Adrenal gland (tissue), 12 donors: ENCODE results near the gene ZNF683. TPM values are rescaled to one million over a fixed set of nuclear protein-coding genes. Genes with fewer than 3 reads are reported as not detected.

ENCODE experiments used
- DNase-seq, 7 donors: peaks; one replicate each; pipeline ENCODE4 v3.0.0-alpha.2; 2019 to 2020
- H3K27ac ChIP-seq, 5 donors: fragments of 200-600 bp; sonication (generic) in 4 of 5; 1 replicate in 3 of 5; 2 replicates in 2 of 5; pipeline versions ENCODE4 v1.5.1 to v1.8.0; 2016 to 2020; ENCODE audit warnings: mild to moderate bottlenecking in 1 of 5
- H3K27me3 ChIP-seq: fragments of 200-600 bp; 2 replicates; pipeline ENCODE4 v1.8.0; 2021
- H3K36me3 ChIP-seq, 2 donors: fragments of 200-600 bp; replicated peaks in 1 of 2; 1 replicate in 1 of 2; 2 replicates in 1 of 2; pipeline versions ENCODE4 v1.5.1 to v1.8.0; 2018 to 2022
- H3K4me1 ChIP-seq, 2 donors: fragments of 200-600 bp; replicated peaks in 1 of 2; 1 replicate in 1 of 2; 2 replicates in 1 of 2; pipeline versions ENCODE4 v1.5.1 to v1.8.0; 2018 to 2021
- H3K4me3 ChIP-seq, 4 donors: fragments of 200-600 bp; sonication (generic) in 3 of 4; one replicate each; pipeline ENCODE4 v1.5.1; 2016 to 2018
- H3K9me3 ChIP-seq, 3 donors: fragments of 200-600 bp; sonication (generic) in 1 of 3; replicated peaks in 1 of 3; 1 replicate in 2 of 3; 2 replicates in 1 of 3; pipeline versions ENCODE4 v1.5.1 to v1.8.0; 2016 to 2021
- POLR2A ChIP-seq, 2 donors: fragments of 450-650 bp; IDR thresholded peaks; one replicate each; pipeline ENCODE4 v1.6.1; 2017; ENCODE audit warnings: antibody characterized with exemption in 2 of 2, mild to moderate bottlenecking in 2 of 2, moderate library complexity in 1 of 2
- WGBS, 4 donors: extraction: QIAGEN DNeasy Blood & Tissue Kit in 2 of 4; methylation state at CpG; one replicate each; pipeline versions ENCODE4 v1.1.5 to v1.1.7; 2013 to 2017; 5-methylcytosine and 5-hydroxymethylcytosine counted together
- intact Hi-C, 2 donors: fragments of 100-400 bp; cut with DNase I; formaldehyde crosslinking; loops; one replicate each; pipeline versions ENCODE4 v1.14.1 to v1.15.0; 2022 to 2023
- polyA plus RNA-seq, 3 donors: library from polyadenylated mRNA; stranded (reverse); fragments of 200-250 nt in 2 of 3; fragments of 350-450 nt in 1 of 3; fragmentation: Illumina TruSeq in 1 of 3; extraction: RNeasy Lipid Tissue Mini Kit (QIAGEN cat#74804) in 1 of 3; gene quantifications; one replicate each; pipeline ENCODE4 v1.2.3, GENCODE V29; 2013 to 2014
- total RNA-seq, 9 donors: library from RNA; depleted of rRNA in 4 of 9; stranded (reverse); fragments of >200 nt in 4 of 9; fragments of 120-200 nt in 1 of 9; fragmentation: NEBNext Ultra II Directional in 1 of 9; extraction: Animal tissue kit (Norgen Biotek cat#: 25700) in 1 of 9; gene quantifications; one replicate each; pipeline versions ENCODE4 v1.1.0 to v1.2.4, GENCODE V29; 2013 to 2023
- TF ChIP-seq, protein P1 (sequence below), 6 experiments: fragments of 450-650 bp in 4 of 6; fragments of 200-600 bp in 2 of 6; sonication (generic) in 1 of 6; IDR thresholded peaks; 1 replicate in 5 of 6; 2 replicates in 1 of 6; pipeline versions ENCODE4 v1.5.1 to v1.8.0; 2016 to 2021; ENCODE audit warnings: antibody characterized with exemption in 6 of 6, mild to moderate bottlenecking in 2 of 6, moderate library complexity in 1 of 6
- donor health status: healthy with polysubstance abuse.
- donor health status: Bipolar disorder and iron deficiency.
- donor health status: DM: yes; HTN: yes; CAD: no.
- donor health status: DM: no; HTN: no; CAD: no.
- donor health status: DM: no; HTN: no; CAD: no.
- donor health status: DM: yes; HTN: yes; CAD: no.

The ZNF683 gene
- total and polyA plus RNA-seq, 12 donors, result 0.20 to 0.25 (median 0.24) TPM; not detected in 9

GRCh38 chr1:26322042-26322331, 50.6 kb downstream of the ZNF683 start:
- intact Hi-C loops, result loop anchor here (5.0 kb wide), 2 partner anchors 40 to 155 kb away; partner anchors contain the start of genes C1orf232 (in 1 of the 2), SH3BGRL3 (in 1 of the 2) and ZNF593 (in 1 of the 2)
- Histone ChIP-seq H3K4me1 (no peaks in the 10 kb centered on the region), H3K9me3 (no peaks in the 10 kb centered on the region), H3K4me3 (no peak overlapping the region), H3K27me3 (no peaks in the 10 kb centered on the region), H3K27ac (no peak overlapping the region), H3K36me3 (no peaks in the 10 kb centered on the region)
- no peak for DNase-seq
- TF ChIP-seq, protein P1, sequence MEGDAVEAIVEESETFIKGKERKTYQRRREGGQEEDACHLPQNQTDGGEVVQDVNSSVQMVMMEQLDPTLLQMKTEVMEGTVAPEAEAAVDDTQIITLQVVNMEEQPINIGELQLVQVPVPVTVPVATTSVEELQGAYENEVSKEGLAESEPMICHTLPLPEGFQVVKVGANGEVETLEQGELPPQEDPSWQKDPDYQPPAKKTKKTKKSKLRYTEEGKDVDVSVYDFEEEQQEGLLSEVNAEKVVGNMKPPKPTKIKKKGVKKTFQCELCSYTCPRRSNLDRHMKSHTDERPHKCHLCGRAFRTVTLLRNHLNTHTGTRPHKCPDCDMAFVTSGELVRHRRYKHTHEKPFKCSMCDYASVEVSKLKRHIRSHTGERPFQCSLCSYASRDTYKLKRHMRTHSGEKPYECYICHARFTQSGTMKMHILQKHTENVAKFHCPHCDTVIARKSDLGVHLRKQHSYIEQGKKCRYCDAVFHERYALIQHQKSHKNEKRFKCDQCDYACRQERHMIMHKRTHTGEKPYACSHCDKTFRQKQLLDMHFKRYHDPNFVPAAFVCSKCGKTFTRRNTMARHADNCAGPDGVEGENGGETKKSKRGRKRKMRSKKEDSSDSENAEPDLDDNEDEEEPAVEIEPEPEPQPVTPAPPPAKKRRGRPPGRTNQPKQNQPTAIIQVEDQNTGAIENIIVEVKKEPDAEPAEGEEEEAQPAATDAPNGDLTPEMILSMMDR (IDR thresholded peaks at IDR 0.05), result no peak
- WGBS, 4 donors, result 41 to 98% (median 60%) methylated on average over 6 to 10 of the region's 10 CpGs

DNA sequence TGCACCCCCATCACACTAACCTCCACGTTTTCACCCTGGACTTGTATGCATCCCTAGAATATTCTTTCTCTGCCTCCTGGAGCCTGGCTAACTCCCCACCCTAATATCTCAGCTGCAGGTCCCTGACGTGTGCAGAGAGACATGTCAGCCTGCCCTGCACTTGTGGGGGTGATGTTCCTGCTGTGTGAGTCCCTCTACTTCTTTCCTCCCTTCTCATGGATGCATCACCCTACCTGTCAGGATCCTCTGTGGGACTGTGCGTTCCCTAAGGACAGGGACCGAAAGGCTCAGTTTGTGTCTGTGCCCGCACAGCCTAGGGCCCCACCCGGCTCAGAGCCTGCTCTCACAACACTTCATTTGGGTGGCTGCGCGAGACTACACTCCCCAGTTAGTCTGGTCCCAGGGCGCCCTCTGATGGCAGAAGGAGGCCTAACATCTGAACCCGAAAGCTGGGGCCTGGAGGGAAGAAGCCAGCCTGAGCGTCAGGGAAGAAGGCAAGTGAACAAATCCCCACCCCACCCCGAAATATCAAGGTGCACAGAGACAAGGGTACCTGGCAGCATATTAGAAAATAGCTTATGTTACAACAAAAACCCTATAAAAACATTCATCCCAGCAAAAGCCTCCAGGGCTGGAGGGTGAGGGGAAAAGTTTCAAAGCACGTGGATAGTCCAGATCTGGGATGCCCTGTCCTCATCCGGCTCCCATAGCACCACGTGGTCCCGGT, 51.1 kb downstream of the ZNF683 start:
- Histone ChIP-seq H3K36me3 (no peaks in the 10 kb centered on the region), H3K27me3 (no peaks in the 10 kb centered on the region), H3K4me1 (no peaks in the 10 kb centered on the region), H3K9me3 (no peaks in the 10 kb centered on the region), H3K27ac (no peak overlapping the region), H3K4me3 (no peak overlapping the region)
- 10 to 14% (median 13%) methylated on average over 10 to 16 of the region's 16 CpGs for WGBS, 4 donors
- no peak for TF ChIP-seq POLR2A (IDR thresholded peaks at IDR 0.05)
- TF ChIP-seq, protein P1 (IDR thresholded peaks at IDR 0.05), result peak; percentile 74 to 96 (median 90)
- DNase-seq, result peak; percentile 88 to 95 (median 92)
- intact Hi-C loops, result loop anchor here (2.0 to 5.0 kb wide), 3 partner anchors 39 to 154 kb away; partner anchors contain the start of genes C1orf232 (in 1 of the 2), SH3BGRL3 (in 1 of the 2) and ZNF593 (in 1 of the 2)

- intact Hi-C loops, result loop anchor here (2.0 to 5.0 kb wide), 3 partner anchors 39 to 154 kb away; partner anchors contain the start of genes C1orf232 (in 1 of the 2), SH3BGRL3 (in 1 of the 2) and ZNF593 (in 1 of the 2)
- 46 to 61% (median 58%) methylated on average over 2 of the region's 2 CpGs; no CpG with 5 or more reads in 1 of the 4 donors for WGBS, 4 donors
These were observed 51.7 kb downstream of the ZNF683 start for GRCh38 chr1:26320896-26321295.

GRCh38 chr1:26318338-26319064, 54.0 kb downstream of the ZNF683 start:
- peak in 4 of 7 donors; percentile 34 to 43 (median 40) for DNase-seq
- intact Hi-C loops, result no loop called here

More at GRCh38 chr1:26320896-26321295, 51.7 kb downstream of the ZNF683 start:
- Histone ChIP-seq H3K27me3 (no peaks in the 10 kb centered on the region), H3K4me3 (no peak overlapping the region), H3K4me1 (no peaks in the 10 kb centered on the region), H3K9me3 (no peaks in the 10 kb centered on the region), H3K36me3 (no peaks in the 10 kb centered on the region), H3K27ac (no peak overlapping the region)
- TF ChIP-seq, protein P1 (IDR thresholded peaks at IDR 0.05), result no peak
- no peak for TF ChIP-seq POLR2A (IDR thresholded peaks at IDR 0.05)
- DNase-seq, result no peak

More at GRCh38 chr1:26318338-26319064, 54.0 kb downstream of the ZNF683 start:
- H3K9me3 ChIP-seq, result no peaks in the 10 kb centered on the region
- H3K4me3 ChIP-seq, result no peak overlapping the region
- H3K36me3 ChIP-seq, result no peaks in the 10 kb centered on the region
- TF ChIP-seq POLR2A (IDR thresholded peaks at IDR 0.05), result no peak
- TF ChIP-seq, protein P1 (IDR thresholded peaks at IDR 0.05), result no peak
- no peaks in the 10 kb centered on the region for H3K27me3 ChIP-seq
- WGBS, 4 donors, result 68 to 78% (median 71%) methylated on average over 8 to 9 of the region's 9 CpGs
- no peaks in the 10 kb centered on the region for H3K4me1 ChIP-seq
- peak overlapping the region in 1 of 5 donors; percentile 6 for H3K27ac ChIP-seq
